HepG2 (cell line): ENCODE data around the gene KATNAL1.

Source experiments
- JARID2 ChIP-seq: sonication (generic); formaldehyde crosslinking; IDR thresholded peaks from 2 replicates; pipeline ENCODE4 v1.8.1; 2023; ENCODE audit warnings: missing genetic modification reagents, inconsistent platforms; ENCODE audit not compliant: insufficient replicate concordance
- THAP7 ChIP-seq: sonication (generic); formaldehyde crosslinking; IDR thresholded peaks from 2 replicates; pipeline ENCODE4 v1.8.1; 2023; ENCODE audit warnings: mild to moderate bottlenecking, missing genetic modification reagents

GRCh38 chr13:30300596-30300995 is 6.8 kb downstream of the KATNAL1 start:
- TF ChIP-seq JARID2 (CRISPR knock-in tag) (no peak), THAP7 (no peak)
